HFFc6 (cell line): ENCODE measurements around the gene MCAM. TPM values are rescaled to one million over a fixed set of nuclear protein-coding genes. Genes with fewer than 3 reads are reported as not detected.

Experiments
- DNase-seq: peaks from one replicate; pipeline ENCODE4 v3.0.0-alpha.2; 2018
- H3K27ac Mint-ChIP-seq: 2 replicates; pipeline ENCODE4 v1.8.0; 2020; ENCODE audit warnings: mild to moderate bottlenecking, mixed read lengths
- H3K27me3 Mint-ChIP-seq: 2 replicates; pipeline ENCODE4 v1.8.0; 2021; ENCODE audit warnings: mild to moderate bottlenecking, moderate library complexity, mixed read lengths; ENCODE audit not compliant: insufficient read depth
- H3K36me3 Mint-ChIP-seq: 2 replicates; pipeline ENCODE4 v1.8.0; 2021; ENCODE audit warnings: low read depth, mixed read lengths
- H3K4me1 Mint-ChIP-seq: 2 replicates; pipeline ENCODE4 v1.8.0; 2020; ENCODE audit warnings: low read depth, mixed read lengths
- H3K4me3 Mint-ChIP-seq: 2 replicates; pipeline ENCODE4 v1.8.0; 2020; ENCODE audit warnings: mild to moderate bottlenecking, moderate library complexity, mixed read lengths
- H3K9me3 Mint-ChIP-seq: 2 replicates; pipeline ENCODE4 v1.8.0; 2020; ENCODE audit warnings: mild to moderate bottlenecking, mixed read lengths
- total RNA-seq, 6 experiments: library from RNA; stranded (reverse); fragmentation: NEBNext Ultra II Directional; extraction: Animal tissue kit (Norgen Biotek cat#: 25700); gene quantifications; 2 replicates in 1 of 6; 3 replicates in 5 of 6; pipeline ENCODE4 v1.2.3, GENCODE V29; 2021
- TF ChIP-seq, protein P1 (sequence below): fragments of 200-600 bp; sonication (generic); IDR thresholded peaks from 2 replicates; pipeline ENCODE4 v1.5.0; 2021; ENCODE audit warnings: antibody characterized with exemption, mild to moderate bottlenecking

Gene MCAM
- total RNA-seq, 6 experiments from 2014 or later: 1.8 to 7.7 (median 6.9) TPM

DNA sequence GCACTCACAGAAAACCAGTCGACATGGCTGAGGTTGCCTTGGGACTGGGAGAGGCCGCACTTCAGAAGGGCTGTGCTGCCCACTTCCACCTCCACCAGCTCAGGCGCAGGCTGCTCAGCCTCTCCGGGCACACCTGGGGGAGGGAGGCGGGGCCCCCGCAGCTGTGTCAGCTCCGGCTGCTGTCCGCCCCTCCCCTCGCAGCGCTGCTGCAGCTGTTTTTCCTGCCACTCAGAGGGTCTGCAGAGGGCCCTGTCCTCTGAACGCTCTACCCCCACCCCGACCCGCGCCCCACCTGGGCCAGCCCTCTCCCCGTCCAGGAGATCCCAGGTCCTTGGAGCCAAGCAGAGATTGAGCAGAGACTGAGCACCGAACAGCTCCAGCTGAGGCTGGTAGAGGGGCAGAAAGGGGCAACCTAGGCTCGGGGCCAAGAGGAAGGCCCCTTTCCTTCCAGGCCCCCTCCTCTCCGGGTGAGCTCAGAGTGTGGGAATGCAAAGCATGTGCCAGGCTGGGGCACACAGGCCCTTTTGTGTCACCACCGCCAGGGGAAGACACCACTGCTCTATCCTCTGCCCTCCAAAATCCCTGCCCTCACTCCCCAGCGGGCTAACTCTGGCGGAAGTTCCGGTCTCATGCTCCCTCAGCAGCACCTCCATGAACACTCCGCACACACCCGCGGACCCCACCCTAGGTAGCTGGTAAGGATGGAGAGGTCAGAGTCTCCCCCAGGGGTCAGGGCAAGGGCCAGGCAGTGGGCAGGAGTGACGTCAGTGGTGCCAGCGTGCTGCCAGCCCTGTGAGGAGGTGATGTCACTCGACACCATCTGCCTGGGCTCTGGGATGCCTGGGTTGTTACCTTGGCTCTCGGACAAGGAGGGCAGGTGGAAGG lies 1.6 kb downstream of the MCAM start:
- TF ChIP-seq, protein P1, sequence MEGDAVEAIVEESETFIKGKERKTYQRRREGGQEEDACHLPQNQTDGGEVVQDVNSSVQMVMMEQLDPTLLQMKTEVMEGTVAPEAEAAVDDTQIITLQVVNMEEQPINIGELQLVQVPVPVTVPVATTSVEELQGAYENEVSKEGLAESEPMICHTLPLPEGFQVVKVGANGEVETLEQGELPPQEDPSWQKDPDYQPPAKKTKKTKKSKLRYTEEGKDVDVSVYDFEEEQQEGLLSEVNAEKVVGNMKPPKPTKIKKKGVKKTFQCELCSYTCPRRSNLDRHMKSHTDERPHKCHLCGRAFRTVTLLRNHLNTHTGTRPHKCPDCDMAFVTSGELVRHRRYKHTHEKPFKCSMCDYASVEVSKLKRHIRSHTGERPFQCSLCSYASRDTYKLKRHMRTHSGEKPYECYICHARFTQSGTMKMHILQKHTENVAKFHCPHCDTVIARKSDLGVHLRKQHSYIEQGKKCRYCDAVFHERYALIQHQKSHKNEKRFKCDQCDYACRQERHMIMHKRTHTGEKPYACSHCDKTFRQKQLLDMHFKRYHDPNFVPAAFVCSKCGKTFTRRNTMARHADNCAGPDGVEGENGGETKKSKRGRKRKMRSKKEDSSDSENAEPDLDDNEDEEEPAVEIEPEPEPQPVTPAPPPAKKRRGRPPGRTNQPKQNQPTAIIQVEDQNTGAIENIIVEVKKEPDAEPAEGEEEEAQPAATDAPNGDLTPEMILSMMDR: peak; percentile 31; the same call in 1 of the 2 replicates
- Mint-ChIP-seq H3K4me3 (peak overlapping the region; percentile 24; the same call in 1 of the 2 replicates), H3K9me3 (no peaks in the 10 kb centered on the region), H3K27ac (no peak overlapping the region), H3K27me3 (peaks cover 11% of the 10 kb centered on the region; the same call in 1 of the 2 replicates), H3K36me3 (no peaks in the 10 kb centered on the region), H3K4me1 (peaks cover 9% of the 10 kb centered on the region)
- DNase-seq: no peak

DNA sequence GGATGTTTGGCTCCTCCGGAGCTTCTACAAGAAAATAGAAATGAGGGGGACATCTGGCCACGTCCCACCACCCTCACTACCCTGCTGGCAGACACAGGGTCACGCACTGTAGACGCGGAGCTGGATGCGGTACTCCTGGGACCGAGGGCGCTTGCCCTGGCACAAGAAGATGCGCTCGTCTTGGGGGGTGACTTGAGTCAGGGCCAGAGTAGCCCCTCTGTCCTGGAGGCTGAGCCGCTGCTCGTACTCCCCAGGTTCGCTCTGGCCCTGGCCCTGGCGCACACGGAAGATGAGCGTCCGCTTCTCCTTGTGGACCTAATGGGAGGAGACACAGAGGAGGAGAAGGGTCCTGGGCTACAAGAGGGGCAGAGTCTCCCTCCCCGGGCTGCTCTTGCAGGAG lies 2.2 kb downstream of the MCAM start:
- Mint-ChIP-seq H3K4me3 (no peak overlapping the region), H3K9me3 (no peaks in the 10 kb centered on the region)

DNA sequence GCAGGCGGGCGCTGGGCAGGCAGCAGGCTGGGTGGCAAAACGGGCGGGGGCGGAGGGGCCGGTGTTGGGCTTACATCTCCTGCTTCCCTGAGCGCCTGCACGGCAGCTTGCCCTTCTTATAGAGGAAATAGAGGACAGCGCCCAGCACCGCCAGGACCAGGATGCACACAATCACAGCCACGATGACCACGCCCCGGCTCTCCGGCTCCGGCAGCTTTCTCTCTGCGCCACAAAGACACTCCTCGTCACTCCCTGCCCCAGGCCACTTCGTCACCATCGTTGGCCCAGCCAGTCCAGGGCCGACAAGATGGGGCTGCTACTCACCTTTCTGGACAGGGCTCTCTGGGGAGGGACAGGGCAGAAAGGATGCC lies 6.3 kb downstream of the MCAM start:
- H3K36me3 Mint-ChIP-seq: peaks cover 3% of the 10 kb centered on the region; the same call in 1 of the 2 replicates
- H3K4me1 Mint-ChIP-seq: peaks cover 12% of the 10 kb centered on the region
- peaks cover 7% of the 10 kb centered on the region for H3K27me3 Mint-ChIP-seq
- H3K9me3 Mint-ChIP-seq: no peaks in the 10 kb centered on the region
- TF ChIP-seq, protein P1: no peak
- no peak overlapping the region for H3K4me3 Mint-ChIP-seq
- DNase-seq: no peak
- no peak overlapping the region; the same call in 1 of the 2 replicates for H3K27ac Mint-ChIP-seq

More for the DNA sequence above, 2.2 kb downstream of the MCAM start:
- Mint-ChIP-seq H3K36me3 (no peaks in the 10 kb centered on the region), H3K27ac (no peak overlapping the region), H3K27me3 (peaks cover 13% of the 10 kb centered on the region), H3K4me1 (peaks cover 9% of the 10 kb centered on the region)
- DNase-seq: no peak
- TF ChIP-seq, protein P1: no peak

DNA sequence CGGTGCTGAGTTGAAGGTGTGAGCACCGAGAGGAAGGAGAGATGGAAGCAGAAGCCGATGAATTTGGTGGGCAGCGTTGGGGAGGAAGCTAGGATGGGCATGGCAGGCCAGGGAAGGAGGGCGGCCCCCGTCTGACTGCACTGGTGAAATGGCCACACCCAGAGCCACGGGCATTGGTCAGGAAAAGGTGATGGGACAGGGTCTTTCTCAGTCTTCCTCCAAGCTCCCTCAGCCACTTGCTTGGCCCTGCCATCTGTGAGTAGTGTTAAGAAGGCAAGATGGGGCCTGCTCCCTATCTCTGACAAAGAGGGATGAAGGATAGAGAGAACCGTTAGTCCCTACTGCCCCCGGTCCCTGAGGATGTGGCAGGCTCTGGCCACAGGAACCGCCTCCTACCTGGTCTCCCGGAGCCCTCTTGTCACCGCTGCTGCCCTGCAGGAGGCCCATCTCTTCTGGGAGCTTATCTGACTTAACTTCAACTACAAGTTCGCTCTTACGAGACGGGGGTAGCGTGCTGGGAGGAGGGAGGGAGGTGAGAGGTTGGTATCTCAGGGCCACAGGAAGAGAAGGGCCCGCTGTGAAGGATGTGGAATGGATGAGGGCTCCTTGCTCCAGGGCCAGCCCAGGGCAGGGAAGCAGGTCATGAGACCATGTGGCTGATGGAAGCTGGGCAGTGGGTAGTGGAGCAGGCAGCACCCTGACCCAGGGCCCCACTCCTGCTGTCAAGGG lies 6.8 kb downstream of the MCAM start:
- Mint-ChIP-seq H3K27ac (no peak overlapping the region), H3K36me3 (peaks cover 4% of the 10 kb centered on the region; the same call in 1 of the 2 replicates), H3K4me3 (no peak overlapping the region), H3K9me3 (no peaks in the 10 kb centered on the region), H3K27me3 (peaks cover 2% of the 10 kb centered on the region), H3K4me1 (peaks cover 13% of the 10 kb centered on the region)
- DNase-seq: no peak
- TF ChIP-seq, protein P1: no peak

DNA sequence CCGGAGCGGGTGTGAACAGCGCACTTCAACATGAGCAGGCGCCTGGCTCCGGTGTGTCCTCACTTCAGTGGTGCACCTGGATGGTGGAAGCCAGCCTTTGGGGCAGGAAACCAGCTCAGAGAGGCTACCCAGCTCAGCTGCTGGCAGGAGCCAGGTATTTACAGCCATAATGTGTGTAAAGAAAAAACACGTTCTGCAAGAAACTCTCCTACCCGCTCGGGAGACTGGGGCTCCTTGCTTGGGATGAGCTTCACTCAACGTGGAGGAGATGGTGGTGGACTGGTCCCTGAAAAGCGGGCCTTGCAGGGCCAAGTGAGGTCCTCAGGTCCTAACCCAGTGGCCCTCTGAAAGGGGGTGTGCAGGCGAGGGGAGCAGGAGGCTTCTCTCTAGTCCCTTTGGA lies 7.5 kb downstream of the MCAM start:
- no peak for DNase-seq
- peaks cover 2% of the 10 kb centered on the region for H3K27me3 Mint-ChIP-seq
- H3K4me1 Mint-ChIP-seq: peaks cover 13% of the 10 kb centered on the region
- no peak overlapping the region for H3K4me3 Mint-ChIP-seq
- no peak overlapping the region for H3K27ac Mint-ChIP-seq
- H3K9me3 Mint-ChIP-seq: no peaks in the 10 kb centered on the region
- TF ChIP-seq, protein P1: no peak
- H3K36me3 Mint-ChIP-seq: peaks cover 4% of the 10 kb centered on the region; the same call in 1 of the 2 replicates
